NOMO-1 treated with dmso at 0.1 percent for 144 hours (cell line): ENCODE data around the gene KDM4B.

Experiments
- DNase-seq: peaks from one replicate; lab custom pipeline; 2025; ENCODE audit not compliant: unreplicated experiment; lab: John Stamatoyannopoulos, UW

KDM4B gene

GRCh38 chr19:5067678-5068077, 98.8 kb downstream of the KDM4B start:
- DNase-seq: no peak

GRCh38 chr19:5068233-5069072, 99.5 kb downstream of the KDM4B start:
- no peak for DNase-seq

GRCh38 chr19:5070331-5070730, 101.4 kb downstream of the KDM4B start:
- DNase-seq: no peak

- DNase-seq: no peak
These were observed 102.0 kb downstream of the KDM4B start for GRCh38 chr19:5070930-5071329.

GRCh38 chr19:5071579-5071978, 102.7 kb downstream of the KDM4B start:
- DNase-seq: no peak

GRCh38 chr19:5072115-5072514, 103.2 kb downstream of the KDM4B start:
- DNase-seq: no peak

- DNase-seq: no peak
These were observed 104.4 kb downstream of the KDM4B start for GRCh38 chr19:5073153-5073844.

GRCh38 chr19:5074407-5074806, 105.5 kb downstream of the KDM4B start:
- peak; percentile 81 for DNase-seq

- no peak for DNase-seq
These were observed 106.0 kb downstream of the KDM4B start for GRCh38 chr19:5074830-5075394.

GRCh38 chr19:5075597-5075996, 106.7 kb downstream of the KDM4B start:
- DNase-seq: no peak

GRCh38 chr19:5076440-5077208, 107.7 kb downstream of the KDM4B start:
- no peak for DNase-seq

GRCh38 chr19:5077209-5077515, 108.2 kb downstream of the KDM4B start:
- no peak for DNase-seq

GRCh38 chr19:5078182-5078581, 109.3 kb downstream of the KDM4B start:
- peak; percentile 73 for DNase-seq

GRCh38 chr19:5078666-5079065, 109.8 kb downstream of the KDM4B start:
- no peak for DNase-seq

- no peak for DNase-seq
These were observed 110.3 kb downstream of the KDM4B start for GRCh38 chr19:5079071-5079774.

GRCh38 chr19:5080030-5080654, 111.2 kb downstream of the KDM4B start:
- DNase-seq: no peak

- DNase-seq: no peak
These were observed 111.9 kb downstream of the KDM4B start for GRCh38 chr19:5080809-5081208.

GRCh38 chr19:5081443-5082161, 112.7 kb downstream of the KDM4B start:
- DNase-seq: no peak

- DNase-seq: no peak
These were observed 114.6 kb downstream of the KDM4B start for GRCh38 chr19:5083547-5083965.

- no peak for DNase-seq
These were observed 116.7 kb downstream of the KDM4B start for GRCh38 chr19:5085566-5085965.
